ENCODE data around the gene TIAM1.

Gene TIAM1

DNA sequence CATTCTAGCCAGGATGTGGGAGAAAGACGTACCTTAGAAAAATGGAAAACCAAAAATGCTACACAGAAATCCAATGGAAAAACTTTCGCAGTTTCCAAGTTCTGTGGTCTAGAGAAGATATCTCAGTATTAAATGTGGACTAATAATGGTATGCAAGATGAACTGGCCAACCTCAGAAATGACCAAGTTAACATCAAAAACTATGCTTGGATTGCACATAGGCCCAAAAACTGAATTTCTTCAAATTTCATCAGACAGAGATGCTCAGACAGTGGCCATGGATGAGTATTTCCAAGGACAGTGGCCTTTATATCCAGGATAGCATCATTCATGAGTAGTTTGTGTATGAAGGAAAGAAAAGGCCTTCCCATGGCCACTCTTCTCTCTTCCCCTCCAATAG, 132.2 kb downstream of the TIAM1 start:
- no peak for TF ChIP-seq CTCF (conservative IDR thresholded peaks at IDR 0.05; ENCODE audit: control insufficient read depth, insufficient read depth, low read depth, low read length)
- no peak for DNase-seq (ENCODE audit: low read depth)
- H3K4me3 ChIP-seq (ENCODE audit: control insufficient read depth, low read depth, low read length) = no peak overlapping the region

DNA sequence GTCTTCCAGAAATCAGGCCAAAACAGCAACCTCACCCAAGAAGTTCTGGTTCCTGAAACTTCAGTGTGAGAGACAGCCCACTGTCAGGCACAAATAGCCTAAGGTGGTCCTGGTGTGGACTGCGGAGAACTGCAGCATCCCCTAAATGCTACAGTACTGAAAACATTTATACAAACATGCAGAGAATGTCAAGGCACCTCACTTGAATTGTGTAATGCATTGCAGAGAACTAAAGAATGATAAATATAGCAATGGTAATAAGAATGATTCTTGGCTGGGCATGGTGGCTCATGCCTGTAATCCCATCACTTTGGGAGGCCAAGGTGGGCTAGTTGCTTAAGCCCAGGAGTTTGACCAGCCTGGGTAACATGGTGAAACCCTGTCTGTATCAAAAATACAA, 138.6 kb downstream of the TIAM1 start:
- DNase-seq (ENCODE audit: low read depth) = no peak
- no peak for TF ChIP-seq CTCF (conservative IDR thresholded peaks at IDR 0.05; ENCODE audit: control insufficient read depth, insufficient read depth, low read depth, low read length)
- H3K4me3 ChIP-seq (ENCODE audit: control insufficient read depth, low read depth, low read length) = no peak overlapping the region

- no peak overlapping the region for H3K4me3 ChIP-seq (ENCODE audit: control insufficient read depth, low read depth, low read length)
- DNase-seq (ENCODE audit: low read depth) = no peak
- TF ChIP-seq CTCF (conservative IDR thresholded peaks at IDR 0.05; ENCODE audit: control insufficient read depth, insufficient read depth, low read depth, low read length) = no peak
Measured at GRCh38 chr21:31204801-31205200, 139.3 kb downstream of the TIAM1 start.

DNA sequence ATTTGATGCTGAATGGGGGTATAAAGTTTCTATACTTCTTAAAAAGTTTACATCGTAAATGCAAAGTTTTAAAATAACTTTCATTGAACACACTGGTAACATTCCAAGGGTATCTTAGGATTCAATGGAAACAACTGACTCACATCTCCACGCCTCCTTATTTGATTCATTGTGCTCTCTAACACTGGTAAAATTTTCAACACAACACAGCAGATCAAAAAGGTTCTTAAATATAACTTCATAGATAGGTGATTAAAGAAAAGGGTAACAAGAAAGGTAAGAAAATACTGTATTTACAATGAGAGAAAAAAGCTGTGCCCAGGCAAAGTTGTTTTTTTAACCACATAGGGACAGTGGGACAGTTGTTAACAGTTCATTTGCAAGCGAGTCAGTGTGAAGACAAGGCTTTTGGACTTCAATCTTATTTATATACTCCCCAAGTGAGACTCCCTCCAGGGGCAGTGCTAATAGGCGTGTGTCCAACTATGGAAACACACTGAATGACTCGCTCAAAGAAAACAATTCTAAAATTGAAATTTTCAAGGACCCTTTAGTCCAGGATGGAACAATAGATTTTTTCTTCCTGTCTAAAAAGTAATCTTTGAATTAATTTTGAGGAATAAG, 140.5 kb downstream of the TIAM1 start:
- no peak for TF ChIP-seq CTCF (conservative IDR thresholded peaks at IDR 0.05; ENCODE audit: control insufficient read depth, insufficient read depth, low read depth, low read length)
- H3K4me3 ChIP-seq (ENCODE audit: control insufficient read depth, low read depth, low read length) = no peak overlapping the region
- DNase-seq (ENCODE audit: low read depth) = peak; percentile 74

DNA sequence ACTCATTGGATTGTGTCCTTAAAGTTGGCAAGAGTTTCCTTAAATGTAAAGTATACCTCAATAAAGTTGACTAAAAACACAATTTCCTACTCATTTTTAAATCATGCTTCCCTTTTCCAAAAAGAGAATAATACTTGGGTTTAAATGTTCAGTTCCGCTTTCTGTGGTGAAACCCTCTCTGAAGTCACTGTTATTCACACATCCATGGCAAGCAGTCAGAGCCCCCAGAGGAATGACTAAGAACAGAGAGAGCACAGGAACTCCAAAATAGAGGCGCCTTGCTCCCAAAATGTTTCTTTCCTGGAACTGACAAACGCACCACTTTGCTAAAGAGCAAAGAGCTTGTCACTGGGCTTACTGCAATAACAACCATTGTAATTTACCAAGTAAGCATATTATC, 142.5 kb downstream of the TIAM1 start:
- TF ChIP-seq CTCF (conservative IDR thresholded peaks at IDR 0.05; ENCODE audit: control insufficient read depth, insufficient read depth, low read depth, low read length) = no peak
- DNase-seq (ENCODE audit: low read depth) = peak; percentile 93

DNA sequence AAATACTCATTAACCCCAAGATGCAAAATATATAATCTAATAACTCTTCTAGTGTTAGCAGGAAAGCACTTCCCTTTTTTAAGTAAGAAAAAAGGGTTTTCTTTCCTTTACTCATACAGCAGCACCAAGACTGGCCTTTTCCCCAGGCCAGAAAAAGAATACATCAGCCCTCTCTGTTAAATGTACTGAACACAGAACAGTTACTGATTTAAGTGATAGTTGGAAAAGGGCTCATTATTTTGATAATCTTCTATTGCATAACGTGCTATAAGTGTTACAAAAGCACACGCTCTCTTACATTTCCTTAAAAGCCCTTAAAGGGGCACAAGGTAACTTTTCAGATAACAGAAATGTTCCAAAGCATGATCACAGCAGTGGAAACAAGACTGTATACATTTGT, 142.9 kb downstream of the TIAM1 start:
- H3K4me3 ChIP-seq (ENCODE audit: control insufficient read depth, low read depth, low read length) = no peak overlapping the region
- TF ChIP-seq CTCF (conservative IDR thresholded peaks at IDR 0.05; ENCODE audit: control insufficient read depth, insufficient read depth, low read depth, low read length) = no peak

More for the DNA sequence above, 142.5 kb downstream of the TIAM1 start:
- no peak overlapping the region for H3K4me3 ChIP-seq (ENCODE audit: control insufficient read depth, low read depth, low read length)

DNA sequence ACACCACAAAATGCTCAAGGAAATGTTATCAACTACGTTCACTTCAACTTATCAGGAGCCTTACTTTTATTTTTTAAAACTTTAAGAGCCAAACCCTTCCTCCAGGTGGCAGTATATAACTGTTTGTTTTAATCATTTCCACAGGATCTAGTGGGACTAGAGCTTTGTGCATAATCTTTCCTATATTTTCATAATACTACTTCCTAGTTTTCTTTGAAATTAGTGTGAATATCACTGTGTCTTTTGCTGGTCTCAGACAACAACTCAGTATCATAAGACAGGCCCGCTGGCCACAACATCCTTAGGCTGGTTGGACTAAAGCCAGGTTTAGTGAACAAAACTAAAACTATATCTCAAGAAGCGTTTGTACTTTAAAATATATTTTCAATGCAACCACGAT, 145.5 kb downstream of the TIAM1 start:
- DNase-seq (ENCODE audit: low read depth) = peak; percentile 74
- peak; percentile 68 for TF ChIP-seq CTCF (conservative IDR thresholded peaks at IDR 0.05; ENCODE audit: control insufficient read depth, insufficient read depth, low read depth, low read length)
- H3K4me3 ChIP-seq (ENCODE audit: control insufficient read depth, low read depth, low read length) = no peak overlapping the region

More for the DNA sequence above, 142.9 kb downstream of the TIAM1 start:
- no peak for DNase-seq (ENCODE audit: low read depth)
